Spleen (tissue), 11 donors: Measurements from ENCODE around the gene SDSL. TPM values are rescaled to one million over a fixed set of nuclear protein-coding genes. Genes with fewer than 3 reads are reported as not detected.

ENCODE experiments used
- DNase-seq: peaks from one replicate; pipeline ENCODE4 v3.0.0-alpha.2; 2020
- H3K27ac ChIP-seq, 8 donors: fragments of 200-600 bp; sonication (generic) in 7 of 8; 1 replicate in 4 of 8; 2 replicates in 4 of 8; pipeline versions ENCODE4 v1.5.0 to v1.8.0; 2016 to 2021; ENCODE audit warnings: inconsistent platforms in 4 of 8, mild to moderate bottlenecking in 4 of 8, moderate library complexity in 1 of 8
- H3K27me3 ChIP-seq, 7 donors: fragments of 200-600 bp; sonication (generic) in 6 of 7; replicated peaks in 1 of 7; 1 replicate in 4 of 7; 2 replicates in 3 of 7; pipeline versions ENCODE4 v1.5.0 to v1.8.0; 2016 to 2021; ENCODE audit warnings: inconsistent platforms in 3 of 7, mild to moderate bottlenecking in 1 of 7
- H3K36me3 ChIP-seq, 6 donors: fragments of 200-600 bp; sonication (generic) in 5 of 6; 1 replicate in 4 of 6; 2 replicates in 2 of 6; pipeline versions ENCODE4 v1.5.0 to v1.8.0; 2016 to 2021; ENCODE audit warnings: inconsistent platforms in 2 of 6
- H3K4me1 ChIP-seq, 6 donors: fragments of 200-600 bp; sonication (generic) in 5 of 6; 1 replicate in 3 of 6; 2 replicates in 3 of 6; pipeline versions ENCODE4 v1.5.0 to v1.8.0; 2016 to 2021; ENCODE audit warnings: inconsistent platforms in 3 of 6
- H3K4me3 ChIP-seq, 8 donors: fragments of 200-600 bp; sonication (generic) in 7 of 8; 1 replicate in 4 of 8; 2 replicates in 4 of 8; pipeline versions ENCODE4 v1.5.0 to v1.8.0; 2016 to 2021; ENCODE audit warnings: inconsistent platforms in 4 of 8, mild to moderate bottlenecking in 4 of 8, moderate library complexity in 2 of 8
- H3K9me3 ChIP-seq, 8 donors: fragments of 200-600 bp; sonication (generic) in 7 of 8; 1 replicate in 4 of 8; 2 replicates in 4 of 8; pipeline versions ENCODE4 v1.5.0 to v1.8.0; 2016 to 2021; ENCODE audit warnings: inconsistent platforms in 4 of 8
- POLR2A ChIP-seq, 3 donors: fragments of 450-650 bp; IDR thresholded peaks; one replicate each; pipeline ENCODE4 v1.5.1; 2017; ENCODE audit warnings: antibody characterized with exemption in 3 of 3, mild to moderate bottlenecking in 1 of 3
- POLR2AphosphoS5 ChIP-seq, 3 donors: sonication (generic); formaldehyde crosslinking; IDR thresholded peaks; one replicate each; pipeline ENCODE4 v1.5.1; 2017; ENCODE audit warnings: antibody characterized with exemption in 3 of 3
- WGBS, 5 donors: extraction: QIAGEN DNeasy Blood & Tissue Kit in 3 of 5; methylation state at CpG; one replicate each; pipeline versions ENCODE4 v1.1.5 to v1.1.7; 2013 to 2018; 5-methylcytosine and 5-hydroxymethylcytosine counted together
- intact Hi-C: fragments of 100-400 bp; cut with DNase I; formaldehyde crosslinking; loops from one replicate; pipeline ENCODE4 v1.15.0; 2023; ENCODE audit warnings: low total_unique reads
- polyA plus RNA-seq, 3 donors: library from polyadenylated mRNA; stranded (reverse); fragments of 200-250 nt; gene quantifications; one replicate each; pipeline ENCODE4 v1.2.1, GENCODE V29; 2013
- total RNA-seq, 7 donors: library from RNA; depleted of rRNA in 3 of 7; stranded (reverse); fragments of >200 nt in 3 of 7; fragmentation: NEBNext Ultra II Directional in 4 of 7; extraction: Animal tissue kit (Norgen Biotek cat#: 25700) in 4 of 7; gene quantifications; one replicate each; pipeline versions ENCODE4 v1.1.0 to v1.2.1, GENCODE V29; 2016 to 2021
- TF ChIP-seq, protein P1 (sequence below), 11 experiments: fragments of 200-600 bp in 7 of 11; fragments of 450-650 bp in 4 of 11; sonication (generic) in 4 of 11; IDR thresholded peaks in 8 of 11; conservative IDR thresholded peaks in 3 of 11; 1 replicate in 7 of 11; 2 replicates in 4 of 11; pipeline versions ENCODE4 v1.4.0 to v1.8.0; 2016 to 2021; ENCODE audit warnings: antibody characterized with exemption in 11 of 11, inconsistent platforms in 4 of 11, mild to moderate bottlenecking in 1 of 11
- donor health status: healthy with polysubstance abuse.
- donor health status: DM: no; HTN: no; CAD: no; lungs with moderate emphysema.
- donor health status: DM: no; HTN: no; CAD: no.
- donor health status: Bipolar disorder and iron deficiency.
- donor health status: healthy.
- donor health status: DM: no; HTN: no; CAD: no.
- donor health status: DM: yes; HTN: yes; CAD: no.

The SDSL gene
- total and polyA plus RNA-seq, 10 donors = 2.0 to 12.1 (median 5.2) TPM

GRCh38 chr12:113462998-113463745, 41.0 kb downstream of the SDSL start:
- Histone ChIP-seq H3K27me3 (peaks cover 4 to 100% (median 69%) of the 10 kb centered on the region in 7 donors), H3K27ac (no peak overlapping the region), H3K36me3 (no peaks in the 10 kb centered on the region), H3K4me1 (peaks cover 28 to 61% (median 52%) of the 10 kb centered on the region in 6 donors), H3K4me3 (peak overlapping the region in 7 of 8 donors; percentile 21 to 64 (median 30)), H3K9me3 (no peaks in the 10 kb centered on the region)
- TF ChIP-seq, protein P1, sequence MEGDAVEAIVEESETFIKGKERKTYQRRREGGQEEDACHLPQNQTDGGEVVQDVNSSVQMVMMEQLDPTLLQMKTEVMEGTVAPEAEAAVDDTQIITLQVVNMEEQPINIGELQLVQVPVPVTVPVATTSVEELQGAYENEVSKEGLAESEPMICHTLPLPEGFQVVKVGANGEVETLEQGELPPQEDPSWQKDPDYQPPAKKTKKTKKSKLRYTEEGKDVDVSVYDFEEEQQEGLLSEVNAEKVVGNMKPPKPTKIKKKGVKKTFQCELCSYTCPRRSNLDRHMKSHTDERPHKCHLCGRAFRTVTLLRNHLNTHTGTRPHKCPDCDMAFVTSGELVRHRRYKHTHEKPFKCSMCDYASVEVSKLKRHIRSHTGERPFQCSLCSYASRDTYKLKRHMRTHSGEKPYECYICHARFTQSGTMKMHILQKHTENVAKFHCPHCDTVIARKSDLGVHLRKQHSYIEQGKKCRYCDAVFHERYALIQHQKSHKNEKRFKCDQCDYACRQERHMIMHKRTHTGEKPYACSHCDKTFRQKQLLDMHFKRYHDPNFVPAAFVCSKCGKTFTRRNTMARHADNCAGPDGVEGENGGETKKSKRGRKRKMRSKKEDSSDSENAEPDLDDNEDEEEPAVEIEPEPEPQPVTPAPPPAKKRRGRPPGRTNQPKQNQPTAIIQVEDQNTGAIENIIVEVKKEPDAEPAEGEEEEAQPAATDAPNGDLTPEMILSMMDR (IDR thresholded peaks at IDR 0.05 in 8 of 11, conservative IDR thresholded peaks at IDR 0.05 in 3 of 11) = peak in 1 of 11 experiments; percentile 11
- no peak for TF ChIP-seq POLR2AphosphoS5 (IDR thresholded peaks at IDR 0.05)
- DNase-seq = no peak
- intact Hi-C loops = loop anchor here (10.0 kb wide), 1 partner anchor 442 kb away; no protein-coding TSS in a partner anchor
- 2 to 10% (median 4%) methylated on average over 57 to 91 of the region's 91 CpGs for WGBS, 5 donors

GRCh38 chr12:113463746-113464451, 41.7 kb downstream of the SDSL start:
- TF ChIP-seq POLR2AphosphoS5 (IDR thresholded peaks at IDR 0.05) = no peak
- no peak for TF ChIP-seq POLR2A (IDR thresholded peaks at IDR 0.05)
- TF ChIP-seq, protein P1 (IDR thresholded peaks at IDR 0.05 in 8 of 11, conservative IDR thresholded peaks at IDR 0.05 in 3 of 11) = no peak
- DNase-seq = no peak
- 3 to 5% (median 5%) methylated on average over 55 to 57 of the region's 57 CpGs for WGBS, 5 donors
- H3K27me3 ChIP-seq = peaks cover 4 to 100% (median 76%) of the 10 kb centered on the region in 7 donors
- peaks cover 32 to 66% (median 57%) of the 10 kb centered on the region in 6 donors for H3K4me1 ChIP-seq
- no peaks in the 10 kb centered on the region for H3K9me3 ChIP-seq
- no peaks in the 10 kb centered on the region for H3K36me3 ChIP-seq
- intact Hi-C loops = loop anchor here (10.0 kb wide), 1 partner anchor 441 kb away; no protein-coding TSS in a partner anchor
- H3K27ac ChIP-seq = no peak overlapping the region
- H3K4me3 ChIP-seq = peak overlapping the region in 5 of 8 donors; percentile 11 to 64 (median 30)

GRCh38 chr12:113464452-113464775, 42.2 kb downstream of the SDSL start:
- no peaks in the 10 kb centered on the region for H3K36me3 ChIP-seq
- no peak overlapping the region for H3K27ac ChIP-seq
- H3K4me3 ChIP-seq = peak overlapping the region in 5 of 8 donors; percentile 7 to 64 (median 19)
- DNase-seq = no peak
- peaks cover 4 to 100% (median 81%) of the 10 kb centered on the region in 7 donors for H3K27me3 ChIP-seq
- intact Hi-C loops = loop anchor here (10.0 kb wide), 1 partner anchor 440 kb away; no protein-coding TSS in a partner anchor
- TF ChIP-seq POLR2AphosphoS5 (IDR thresholded peaks at IDR 0.05) (no peak), POLR2A (IDR thresholded peaks at IDR 0.05) (no peak)
- TF ChIP-seq, protein P1 (IDR thresholded peaks at IDR 0.05 in 8 of 11, conservative IDR thresholded peaks at IDR 0.05 in 3 of 11) = no peak
- H3K4me1 ChIP-seq = peaks cover 32 to 66% (median 57%) of the 10 kb centered on the region in 6 donors
- 0 to 5% (median 3%) methylated on average over 10 to 16 of the region's 16 CpGs for WGBS, 5 donors
- H3K9me3 ChIP-seq = no peaks in the 10 kb centered on the region
